Measurements from ENCODE around the gene DDX1. TPM values are rescaled to one million over a fixed set of nuclear protein-coding genes. Genes with fewer than 3 reads are reported as not detected.

Gene DDX1
- total RNA-seq, 4 donors from 2014 or later: 58.3 to 90.5 (median 60.8) TPM

DNA sequence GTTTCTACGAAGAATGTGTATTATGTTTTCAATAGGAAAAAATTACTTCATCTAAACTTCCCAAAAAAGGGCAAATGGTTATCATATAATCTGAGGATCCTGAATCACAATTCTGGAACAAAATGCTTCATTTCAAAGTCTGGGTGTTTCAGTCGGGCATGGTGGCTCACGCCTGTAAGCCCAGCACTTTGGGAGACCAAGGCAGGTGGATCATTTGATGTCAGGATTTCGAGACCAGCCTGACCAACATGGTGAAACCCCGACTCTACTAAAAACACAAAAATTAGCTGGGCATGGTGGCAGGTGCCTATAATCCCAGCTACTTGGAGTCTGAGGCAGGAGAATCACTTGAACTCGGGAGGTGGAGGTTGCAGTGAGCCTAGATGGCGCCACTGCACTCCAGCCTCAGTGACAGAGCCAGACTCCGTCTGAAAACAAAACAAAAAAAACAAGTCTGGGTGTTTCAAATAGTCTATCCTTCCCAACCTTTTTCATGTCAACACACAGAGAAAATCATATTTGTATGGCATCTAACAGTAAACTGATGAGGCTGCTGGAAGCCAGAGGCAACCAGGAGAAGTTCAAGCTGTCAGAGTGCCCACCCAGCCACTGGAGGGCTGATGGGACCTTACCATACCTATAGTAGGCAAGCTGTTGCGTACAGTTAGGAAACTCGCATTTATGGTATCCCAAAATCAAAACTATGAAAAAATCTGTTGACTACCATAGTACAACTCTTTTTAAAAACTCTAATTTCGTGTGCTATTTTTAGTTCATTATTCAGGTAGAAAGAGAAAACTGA, 45.2 kb upstream of the DDX1 start:
- no peaks in the 10 kb centered on the region for H3K27me3 ChIP-seq
- H3K36me3 ChIP-seq: peaks cover 5 to 40% (median 31%) of the 10 kb centered on the region in 4 donors
- TF ChIP-seq POLR2AphosphoS5 (IDR thresholded peaks at IDR 0.05) (no peak), POLR2A (IDR thresholded peaks at IDR 0.05; ENCODE audit: low read depth) (no peak), EP300 (IDR thresholded peaks at IDR 0.05) (no peak)
- TF ChIP-seq, protein P1, sequence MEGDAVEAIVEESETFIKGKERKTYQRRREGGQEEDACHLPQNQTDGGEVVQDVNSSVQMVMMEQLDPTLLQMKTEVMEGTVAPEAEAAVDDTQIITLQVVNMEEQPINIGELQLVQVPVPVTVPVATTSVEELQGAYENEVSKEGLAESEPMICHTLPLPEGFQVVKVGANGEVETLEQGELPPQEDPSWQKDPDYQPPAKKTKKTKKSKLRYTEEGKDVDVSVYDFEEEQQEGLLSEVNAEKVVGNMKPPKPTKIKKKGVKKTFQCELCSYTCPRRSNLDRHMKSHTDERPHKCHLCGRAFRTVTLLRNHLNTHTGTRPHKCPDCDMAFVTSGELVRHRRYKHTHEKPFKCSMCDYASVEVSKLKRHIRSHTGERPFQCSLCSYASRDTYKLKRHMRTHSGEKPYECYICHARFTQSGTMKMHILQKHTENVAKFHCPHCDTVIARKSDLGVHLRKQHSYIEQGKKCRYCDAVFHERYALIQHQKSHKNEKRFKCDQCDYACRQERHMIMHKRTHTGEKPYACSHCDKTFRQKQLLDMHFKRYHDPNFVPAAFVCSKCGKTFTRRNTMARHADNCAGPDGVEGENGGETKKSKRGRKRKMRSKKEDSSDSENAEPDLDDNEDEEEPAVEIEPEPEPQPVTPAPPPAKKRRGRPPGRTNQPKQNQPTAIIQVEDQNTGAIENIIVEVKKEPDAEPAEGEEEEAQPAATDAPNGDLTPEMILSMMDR (IDR thresholded peaks at IDR 0.05): no peak
- H3K4me3 ChIP-seq: no peak overlapping the region
- no peak for DNase-seq (ENCODE audit: extremely low spot score)
- no peak overlapping the region for H3K27ac ChIP-seq (replicated peaks in 1 of 4)
- WGBS: 85% methylated on average over 11 of the region's 11 CpGs
- intact Hi-C loops (cut with DNase I): no loop called here
- no peaks in the 10 kb centered on the region for H3K9me3 ChIP-seq
- peaks cover 0 to 12% (median 8%) of the 10 kb centered on the region in 4 donors for H3K4me1 ChIP-seq

DNA sequence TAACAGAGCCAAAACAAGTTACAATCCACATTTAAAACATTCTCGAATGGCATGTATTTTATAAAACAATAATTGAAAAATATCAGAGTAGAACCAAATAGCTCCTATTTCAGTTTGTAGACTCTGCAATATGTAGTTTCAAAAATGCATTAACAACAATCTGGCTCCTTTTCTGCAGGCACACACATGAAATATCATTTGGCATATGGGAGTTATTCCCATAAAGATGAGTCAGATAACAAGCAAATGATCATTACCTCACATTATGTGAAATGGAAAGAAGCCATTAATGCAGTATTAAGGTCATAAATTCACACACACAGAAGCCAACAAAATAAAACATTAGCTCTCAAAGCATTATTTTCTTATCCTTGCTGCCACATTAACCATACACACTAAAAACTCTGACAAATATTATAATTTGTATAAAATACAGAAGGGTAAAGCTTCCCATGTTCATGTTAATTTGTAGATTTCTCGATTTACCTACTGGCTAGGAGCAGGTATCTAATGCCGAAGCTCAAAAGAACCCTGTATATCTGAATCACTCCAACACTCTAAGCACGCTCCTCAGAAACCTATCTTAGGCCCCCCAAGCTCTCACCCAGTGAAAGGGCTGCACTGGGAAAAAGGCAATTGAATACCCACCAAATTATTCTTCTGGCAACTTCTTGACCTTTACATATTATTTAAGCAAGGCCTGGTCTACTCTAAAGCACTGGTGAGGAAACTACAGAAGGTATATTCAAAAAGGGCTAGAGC, 44.4 kb upstream of the DDX1 start:
- intact Hi-C loops (cut with DNase I): no loop called here
- no peak overlapping the region for H3K4me3 ChIP-seq
- peaks cover 5 to 45% (median 33%) of the 10 kb centered on the region in 4 donors for H3K36me3 ChIP-seq
- H3K9me3 ChIP-seq: no peaks in the 10 kb centered on the region
- no peaks in the 10 kb centered on the region for H3K27me3 ChIP-seq
- H3K27ac ChIP-seq (replicated peaks in 1 of 4): no peak overlapping the region
- H3K4me1 ChIP-seq: peaks cover 0 to 12% (median 8%) of the 10 kb centered on the region in 4 donors
- TF ChIP-seq POLR2AphosphoS5 (IDR thresholded peaks at IDR 0.05) (no peak), POLR2A (IDR thresholded peaks at IDR 0.05; ENCODE audit: low read depth) (no peak), EP300 (IDR thresholded peaks at IDR 0.05) (no peak)
- TF ChIP-seq, protein P1 (IDR thresholded peaks at IDR 0.05): no peak
- WGBS: 93% methylated on average over 4 of the region's 4 CpGs
- no peak for DNase-seq (ENCODE audit: extremely low spot score)

DNA sequence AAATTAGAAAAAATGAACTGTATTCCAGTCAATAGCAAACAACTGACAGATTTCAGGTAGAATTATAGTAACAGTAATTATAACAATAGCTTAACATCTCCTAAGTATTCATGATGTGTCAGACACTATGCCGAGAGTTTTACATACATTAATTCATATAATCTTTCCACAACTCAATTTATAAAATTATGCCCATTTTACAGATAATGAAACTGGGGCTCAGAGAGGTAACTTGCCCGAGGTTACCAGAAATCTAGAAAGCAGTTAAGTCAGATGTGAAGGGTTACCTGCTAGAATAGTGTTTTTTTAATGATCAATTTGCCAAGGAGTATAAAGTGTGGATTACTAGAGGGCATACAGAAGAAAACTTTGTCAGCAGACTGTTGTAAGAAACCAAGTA, 42.7 kb upstream of the DDX1 start:
- 95% methylated on average over 2 of the region's 2 CpGs for WGBS
- intact Hi-C loops (cut with DNase I): no loop called here
- H3K36me3 ChIP-seq: peaks cover 5 to 62% (median 45%) of the 10 kb centered on the region in 4 donors

DNA sequence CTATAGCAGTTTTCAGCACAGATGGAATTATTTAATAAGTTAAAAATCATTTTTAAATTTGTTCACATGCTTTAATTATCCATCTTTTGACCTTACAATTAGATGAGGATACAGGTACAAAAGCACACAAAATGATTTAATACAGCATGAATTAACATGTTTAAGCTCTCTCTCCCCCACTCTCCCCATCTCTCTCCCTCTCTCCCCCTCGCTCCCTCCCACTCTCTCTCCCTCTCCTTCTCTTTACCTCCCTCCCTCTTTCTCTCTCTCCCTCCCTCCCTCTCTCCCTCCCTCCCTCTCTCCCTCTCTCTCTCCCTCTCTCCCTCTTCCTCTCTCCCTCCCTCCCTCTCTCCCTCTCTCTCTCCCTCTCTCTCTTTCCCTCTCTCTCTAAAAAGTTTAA, 38.1 kb upstream of the DDX1 start:
- Histone ChIP-seq H3K27me3 (no peaks in the 10 kb centered on the region), H3K36me3 (peaks cover 5 to 73% (median 39%) of the 10 kb centered on the region in 4 donors), H3K4me3 (no peak overlapping the region), H3K9me3 (no peaks in the 10 kb centered on the region), H3K27ac (replicated peaks in 1 of 4) (no peak overlapping the region), H3K4me1 (peaks cover 1 to 9% (median 5%) of the 10 kb centered on the region in 4 donors)
- intact Hi-C loops (cut with DNase I): no loop called here
- TF ChIP-seq POLR2AphosphoS5 (IDR thresholded peaks at IDR 0.05) (no peak), POLR2A (IDR thresholded peaks at IDR 0.05; ENCODE audit: low read depth) (no peak)
- 97% methylated on average over 1 of the region's 1 CpG for WGBS
- no peak for DNase-seq (ENCODE audit: extremely low spot score)

More for the DNA sequence above, 42.7 kb upstream of the DDX1 start:
- DNase-seq (ENCODE audit: extremely low spot score): no peak
- H3K9me3 ChIP-seq: no peaks in the 10 kb centered on the region
- no peaks in the 10 kb centered on the region for H3K27me3 ChIP-seq
- TF ChIP-seq, protein P1 (IDR thresholded peaks at IDR 0.05): no peak
- TF ChIP-seq POLR2A (IDR thresholded peaks at IDR 0.05; ENCODE audit: low read depth): no peak
- TF ChIP-seq POLR2AphosphoS5 (IDR thresholded peaks at IDR 0.05): no peak
- TF ChIP-seq EP300 (IDR thresholded peaks at IDR 0.05): no peak
- no peak overlapping the region for H3K4me3 ChIP-seq
- H3K4me1 ChIP-seq: no peaks in the 10 kb centered on the region
- no peak overlapping the region for H3K27ac ChIP-seq (replicated peaks in 1 of 4)

DNA sequence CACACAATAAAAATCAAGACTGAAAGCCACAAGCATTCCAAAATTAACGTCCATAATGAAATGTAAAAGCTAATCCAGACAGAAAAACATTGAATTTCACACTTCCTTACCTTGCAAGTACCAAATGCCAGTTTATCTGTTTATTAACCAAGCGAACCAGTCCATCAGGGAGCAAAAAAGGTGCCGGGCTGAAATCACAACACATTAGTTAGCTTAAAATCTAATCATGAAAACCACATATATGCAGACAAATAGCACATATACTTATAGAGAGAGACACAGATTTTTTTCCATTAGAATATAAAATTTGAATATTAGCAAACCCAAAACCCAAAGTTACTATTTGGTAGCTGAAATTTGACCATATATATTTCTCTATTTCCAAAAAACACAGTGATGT, 37.7 kb upstream of the DDX1 start:
- WGBS: 92% methylated on average over 3 of the region's 3 CpGs
- H3K27me3 ChIP-seq: no peaks in the 10 kb centered on the region

More for the DNA sequence above, 37.7 kb upstream of the DDX1 start:
- H3K4me1 ChIP-seq: peaks cover 5 to 13% (median 9%) of the 10 kb centered on the region in 4 donors
- no peak for DNase-seq (ENCODE audit: extremely low spot score)
- H3K9me3 ChIP-seq: no peaks in the 10 kb centered on the region
- intact Hi-C loops (cut with DNase I): no loop called here
- H3K36me3 ChIP-seq: peaks cover 5 to 68% (median 35%) of the 10 kb centered on the region in 4 donors
- TF ChIP-seq, protein P1 (IDR thresholded peaks at IDR 0.05): no peak
- no peak for TF ChIP-seq POLR2AphosphoS5 (IDR thresholded peaks at IDR 0.05)
- no peak for TF ChIP-seq POLR2A (IDR thresholded peaks at IDR 0.05; ENCODE audit: low read depth)
- no peak for TF ChIP-seq EP300 (IDR thresholded peaks at IDR 0.05)
- H3K4me3 ChIP-seq: no peak overlapping the region
- no peak overlapping the region for H3K27ac ChIP-seq (replicated peaks in 1 of 4)

Measured in esophagus muscularis mucosa (tissue), 4 donors.